ENCODE data around the gene NHEJ1.

GRCh38 chr2:219204425-219205164, 44.0 kb upstream of the NHEJ1 start:
- TF ChIP-seq CTCF (IDR thresholded peaks at IDR 0.05 in 2 of 3, conservative IDR thresholded peaks at IDR 0.05 in 1 of 3; ENCODE audit: insufficient read depth in 2 of 3, low read depth in 1 of 3, low read length in 3 of 3), result no peak
- no peak for TF ChIP-seq CREB1 (IDR thresholded peaks at IDR 0.05)
- no peak for TF ChIP-seq CREB1 (CRISPR knock-in tag; IDR thresholded peaks at IDR 0.05)
- no peak for TF ChIP-seq ZFP1 (CRISPR knock-in tag; IDR thresholded peaks at IDR 0.05)
- TF ChIP-seq TCF7 (IDR thresholded peaks at IDR 0.05; ENCODE audit: borderline replicate concordance), result no peak
- no peak for TF ChIP-seq FOXA1 (IDR thresholded peaks at IDR 0.05; ENCODE audit: borderline replicate concordance)
- no peak for TF ChIP-seq C11orf30 (IDR thresholded peaks at IDR 0.05; ENCODE audit: low read depth)
- no peak for TF ChIP-seq NR2C2 (CRISPR knock-in tag; IDR thresholded peaks at IDR 0.05)
- TF ChIP-seq NR2C2 (tag; IDR thresholded peaks at IDR 0.05), result no peak
- no peak for TF ChIP-seq SP2 (IDR thresholded peaks at IDR 0.05; ENCODE audit: extremely low read depth, low read depth, low read length, poor library complexity, severe bottlenecking)

All from K562 (cell line).